Glomerular visceral epithelial cell (primary cell): ENCODE data around the gene FDPS.
A peak's percentile ranks its signal among the peaks of the same experiment; 100 is the strongest.

Experiments used
- DNase-seq: peaks from one replicate; pipeline ENCODE4 v3.0.0-alpha.2; 2016; ENCODE audit errors: extremely low spot score

The FDPS gene

DNA sequence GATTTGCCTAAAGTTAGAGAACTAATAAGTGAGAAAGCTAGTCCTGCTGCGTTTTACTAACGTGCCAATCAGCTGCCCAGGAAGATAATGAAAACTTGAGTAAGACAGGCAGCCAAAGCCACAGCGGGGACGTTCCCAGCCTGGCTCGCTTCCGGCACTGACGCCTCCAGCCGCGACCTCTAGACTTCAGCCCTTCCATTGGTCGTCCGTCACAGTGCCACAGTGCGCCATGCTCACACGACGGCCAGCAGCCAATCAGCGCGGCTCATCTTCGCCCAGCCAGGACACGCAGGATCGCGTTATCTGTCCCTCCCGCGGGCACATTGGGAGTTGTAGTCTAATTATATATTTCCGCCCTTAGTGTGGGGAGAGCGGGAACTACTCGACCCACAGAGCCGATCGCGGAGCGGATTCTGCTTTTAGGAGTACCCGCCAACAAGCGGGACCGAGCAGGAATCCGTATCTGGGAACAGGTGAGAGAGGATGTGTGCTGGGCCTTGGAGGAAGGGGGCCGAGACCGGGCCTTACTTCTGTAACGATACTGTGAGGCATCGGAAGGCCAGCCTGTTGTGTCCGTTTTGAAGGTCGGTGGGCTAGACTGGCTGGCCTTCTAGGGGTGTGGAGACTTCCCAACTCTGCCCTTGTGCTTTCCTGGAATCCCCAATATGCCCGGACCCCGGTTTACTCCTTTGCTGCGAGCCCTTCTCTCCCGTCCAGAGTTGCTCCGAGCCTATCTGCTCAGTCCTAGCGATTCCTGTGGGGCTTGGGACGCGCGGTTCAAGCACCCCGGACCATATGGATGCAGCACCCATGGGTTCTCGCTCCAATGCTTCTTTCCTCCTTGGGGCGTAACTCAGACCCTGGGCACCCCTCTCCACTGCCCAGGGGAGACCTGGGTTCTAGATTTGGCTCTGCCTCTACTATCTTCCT lies at the start of gene FDPS:
Gene FDPS, plus strand, starts transcription at position 374 of the 930 bp plus-strand sequence. CDS start 924 bp downstream, outside the sequence.
- peak; percentile 99 for DNase-seq

DNA sequence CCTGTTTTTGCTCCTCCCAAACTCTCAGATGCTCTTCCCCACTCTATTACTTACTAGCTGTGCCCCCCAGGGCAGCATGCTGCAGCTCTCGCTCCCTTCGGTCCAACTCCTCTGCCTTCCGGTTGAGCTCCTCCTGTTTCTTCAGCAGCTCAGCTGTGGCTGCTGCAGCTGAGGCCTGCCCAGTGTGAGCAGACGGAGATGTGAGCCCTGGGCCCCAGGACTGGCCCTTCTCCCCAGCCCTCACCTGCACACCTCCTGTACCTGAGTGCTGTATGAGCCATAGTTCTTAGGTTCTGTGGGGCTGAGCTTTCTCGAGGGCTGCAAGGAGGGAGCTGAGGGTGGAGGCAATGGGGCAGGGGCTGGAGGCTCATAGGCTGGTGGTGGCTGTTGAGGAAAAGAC lies 48.4 kb upstream of the FDPS start:
- no peak for DNase-seq

- DNase-seq, result no peak
Measured at GRCh38 chr1:155261493-155261851, 47.2 kb upstream of the FDPS start.

DNA sequence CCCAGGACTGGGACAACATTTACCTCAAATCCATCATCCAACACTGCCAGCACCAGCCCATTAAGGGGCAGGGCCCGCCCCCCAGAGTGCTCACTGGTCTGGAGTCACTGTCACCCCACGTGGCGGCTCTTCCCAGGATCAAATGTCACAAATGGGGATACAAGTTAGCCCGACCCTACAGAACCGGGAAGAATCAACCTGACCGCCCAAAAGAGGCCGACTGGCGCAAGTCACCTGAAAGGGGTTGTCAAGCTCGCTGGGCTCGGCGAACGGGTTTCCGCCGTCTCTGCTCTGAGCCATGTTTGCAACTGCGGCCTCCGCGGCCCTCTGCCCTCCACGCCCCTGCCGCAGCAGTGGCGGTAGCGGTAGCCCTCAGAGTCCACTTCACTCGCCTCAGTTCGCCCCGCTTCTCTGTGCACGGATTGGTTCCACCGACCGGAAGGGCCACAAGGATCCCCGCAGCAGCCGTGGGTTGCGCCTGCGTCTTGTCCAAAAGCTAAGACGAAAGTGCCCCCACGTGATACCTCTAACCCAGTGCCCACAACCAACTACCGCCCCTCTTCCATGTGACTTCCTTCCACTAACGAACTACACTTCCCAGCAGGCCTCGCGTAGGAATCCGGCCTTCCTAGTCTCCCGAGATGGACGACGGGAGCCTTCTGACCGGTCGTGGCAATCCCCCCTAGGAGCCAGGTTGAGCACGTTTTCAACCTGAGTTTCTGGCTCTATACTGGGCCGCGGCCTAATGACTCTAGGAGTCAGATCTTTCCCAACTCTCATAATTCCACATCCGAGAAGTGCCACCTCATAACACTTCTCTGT lies 46.6 kb upstream of the FDPS start, which contains the start of gene SCAMP3:
Gene SCAMP3, minus strand, starts transcription at position 509 of the 822 bp plus-strand sequence. Its CDS starts 209 bp downstream, at position 300.
- peak; percentile 98 for DNase-seq

DNA sequence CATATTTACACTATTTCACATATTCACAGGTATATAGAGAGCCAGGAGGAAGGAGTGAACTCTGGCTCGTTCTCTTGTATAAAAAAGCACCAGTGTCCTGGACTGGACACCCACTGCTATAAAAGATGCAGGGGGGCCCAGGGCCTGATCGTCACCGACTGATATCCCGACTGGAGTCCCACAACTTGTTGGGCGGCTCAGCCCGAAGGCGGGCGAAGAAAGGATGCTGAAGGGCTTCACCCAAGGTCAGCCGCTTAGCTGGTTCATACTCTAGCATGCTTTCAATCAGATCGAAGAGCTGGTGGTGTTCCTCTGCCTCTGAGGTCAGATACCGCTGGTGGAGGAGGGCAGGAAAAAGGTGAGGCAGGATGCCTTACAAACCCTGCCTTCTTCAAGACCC lies 45.6 kb upstream of the FDPS start:
- no peak for DNase-seq

DNA sequence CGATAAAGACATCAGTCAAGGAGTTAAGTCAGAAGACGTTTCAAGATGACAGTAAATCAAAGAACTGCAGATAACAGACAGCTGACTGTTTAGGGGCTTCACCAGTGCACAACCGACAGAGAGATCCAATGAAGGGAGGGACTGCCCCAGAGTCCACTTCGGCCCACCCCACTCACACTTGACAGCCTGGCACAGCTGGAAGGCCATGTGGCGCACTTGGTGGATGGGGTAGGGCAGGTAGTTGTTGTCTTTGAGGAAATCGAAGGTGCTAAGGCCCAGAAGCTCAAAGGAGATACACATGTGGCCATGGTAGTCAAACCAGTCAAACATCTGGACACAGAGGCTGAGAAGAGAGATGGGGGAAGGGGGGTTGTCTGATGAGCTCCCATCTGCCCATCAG lies 42.1 kb upstream of the FDPS start:
- DNase-seq, result no peak

- no peak for DNase-seq
Measured at GRCh38 chr1:155267373-155267772, 41.3 kb upstream of the FDPS start.

- DNase-seq, result no peak
Measured at GRCh38 chr1:155268630-155269029, 40.0 kb upstream of the FDPS start.

DNA sequence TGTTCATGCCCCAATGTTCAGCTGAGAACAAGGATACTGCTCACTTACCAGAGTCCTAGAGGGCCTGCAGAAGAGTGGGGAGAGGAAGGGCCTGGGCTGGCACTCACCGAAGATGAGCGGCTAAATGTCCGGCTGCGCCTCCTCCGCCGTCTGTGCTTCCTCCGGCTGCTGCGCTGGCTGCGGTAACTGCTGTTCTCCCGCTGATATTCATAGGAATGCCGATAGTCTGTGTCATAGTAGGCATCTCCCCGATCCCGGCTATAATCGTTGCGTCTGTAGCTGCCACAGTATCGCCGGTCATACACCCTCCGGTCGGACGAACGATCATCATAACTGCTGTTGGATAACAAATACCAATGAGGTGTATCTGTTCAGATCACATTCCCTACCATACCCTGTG lies 39.3 kb upstream of the FDPS start:
- no peak for DNase-seq

DNA sequence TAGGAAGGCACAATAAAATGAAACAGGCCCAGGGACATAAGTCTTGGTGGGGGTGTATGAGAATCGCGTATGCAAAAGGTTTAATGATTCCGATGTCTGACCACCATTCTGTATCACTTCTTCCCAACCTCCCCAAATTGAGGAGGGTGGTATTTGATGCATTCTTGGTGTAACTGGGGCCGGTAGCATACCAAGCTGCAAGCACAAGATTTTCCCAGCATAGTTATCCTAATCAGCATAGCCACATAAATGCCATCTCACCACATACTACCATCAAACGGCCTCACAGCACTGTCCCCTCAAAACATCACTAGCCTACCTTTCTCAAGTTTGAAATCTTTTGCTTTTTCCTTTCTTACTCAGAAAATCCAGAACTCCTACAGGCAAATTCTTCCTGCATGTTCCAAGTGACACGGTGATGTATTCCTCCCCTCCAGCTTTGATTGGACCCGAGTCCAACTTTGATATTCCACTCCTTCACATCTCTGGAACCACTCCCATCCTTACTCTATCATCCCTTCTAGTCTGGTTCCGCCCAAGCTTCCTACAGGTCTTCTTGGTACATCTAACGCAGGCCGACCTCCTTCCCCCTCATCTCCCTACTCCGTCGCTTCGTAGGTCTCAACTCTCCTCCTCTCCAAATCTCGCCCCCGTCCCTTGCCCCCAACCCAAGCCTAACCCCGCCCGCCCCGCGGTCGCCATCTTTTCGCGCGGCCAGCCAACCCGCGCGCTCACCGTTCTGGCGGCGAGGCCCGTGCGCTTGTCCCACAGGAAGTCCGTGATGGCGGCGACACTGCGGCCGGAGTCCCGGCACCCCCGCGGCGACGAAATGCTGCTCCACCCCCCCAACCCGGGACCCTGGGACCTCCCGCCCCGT lies 36.0 kb upstream of the FDPS start:
- peak; percentile 62 for DNase-seq

- DNase-seq, result peak; percentile 98
Measured at GRCh38 chr1:155273343-155274245, 35.1 kb upstream of the FDPS start, which contains the start of gene CLK2. TSS of gene CLK2 (minus strand) at chr1:155273504. CDS start at chr1:155270977, 2,527 bp downstream.

DNA sequence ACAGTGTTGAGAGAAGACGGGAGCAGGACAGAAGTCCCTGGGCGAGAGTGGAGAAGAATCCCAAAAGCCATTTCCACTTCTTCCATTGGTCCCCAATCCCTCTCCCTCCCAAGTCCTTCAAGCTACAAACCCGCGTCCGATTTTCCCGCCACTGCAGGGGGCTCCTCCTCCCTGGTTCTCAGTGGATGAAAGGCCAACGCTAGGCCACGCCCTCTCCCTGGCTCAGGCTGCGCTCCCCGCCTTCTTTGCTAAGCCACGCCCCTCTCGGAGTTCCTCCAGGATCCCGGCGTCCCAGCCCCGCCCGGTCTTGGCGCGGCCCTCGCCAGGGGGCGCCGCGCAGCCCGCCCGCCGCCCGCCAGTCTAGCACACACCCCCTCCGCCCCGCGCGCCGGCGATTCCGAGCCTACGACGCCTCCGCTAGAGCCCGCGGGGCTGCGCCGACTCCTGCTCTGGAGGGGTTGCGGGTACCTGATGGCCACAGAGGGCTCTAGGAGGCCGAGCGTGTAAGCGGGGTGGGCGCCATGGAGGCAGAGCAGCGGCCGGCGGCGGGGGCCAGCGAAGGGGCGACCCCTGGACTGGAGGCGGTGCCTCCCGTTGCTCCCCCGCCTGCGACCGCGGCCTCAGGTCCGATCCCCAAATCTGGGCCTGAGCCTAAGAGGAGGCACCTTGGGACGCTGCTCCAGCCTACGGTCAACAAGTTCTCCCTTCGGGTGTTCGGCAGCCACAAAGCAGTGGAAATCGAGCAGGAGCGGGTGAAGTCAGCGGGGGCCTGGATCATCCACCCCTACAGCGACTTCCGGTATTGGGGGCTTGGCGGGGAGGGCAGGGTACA lies 31.4 kb upstream of the FDPS start, which contains the start of gene HCN3:
Gene HCN3, plus strand, starts transcription at position 394 of the 832 bp plus-strand sequence. Its CDS starts 128 bp downstream, at position 522.
- DNase-seq, result peak; percentile 97

DNA sequence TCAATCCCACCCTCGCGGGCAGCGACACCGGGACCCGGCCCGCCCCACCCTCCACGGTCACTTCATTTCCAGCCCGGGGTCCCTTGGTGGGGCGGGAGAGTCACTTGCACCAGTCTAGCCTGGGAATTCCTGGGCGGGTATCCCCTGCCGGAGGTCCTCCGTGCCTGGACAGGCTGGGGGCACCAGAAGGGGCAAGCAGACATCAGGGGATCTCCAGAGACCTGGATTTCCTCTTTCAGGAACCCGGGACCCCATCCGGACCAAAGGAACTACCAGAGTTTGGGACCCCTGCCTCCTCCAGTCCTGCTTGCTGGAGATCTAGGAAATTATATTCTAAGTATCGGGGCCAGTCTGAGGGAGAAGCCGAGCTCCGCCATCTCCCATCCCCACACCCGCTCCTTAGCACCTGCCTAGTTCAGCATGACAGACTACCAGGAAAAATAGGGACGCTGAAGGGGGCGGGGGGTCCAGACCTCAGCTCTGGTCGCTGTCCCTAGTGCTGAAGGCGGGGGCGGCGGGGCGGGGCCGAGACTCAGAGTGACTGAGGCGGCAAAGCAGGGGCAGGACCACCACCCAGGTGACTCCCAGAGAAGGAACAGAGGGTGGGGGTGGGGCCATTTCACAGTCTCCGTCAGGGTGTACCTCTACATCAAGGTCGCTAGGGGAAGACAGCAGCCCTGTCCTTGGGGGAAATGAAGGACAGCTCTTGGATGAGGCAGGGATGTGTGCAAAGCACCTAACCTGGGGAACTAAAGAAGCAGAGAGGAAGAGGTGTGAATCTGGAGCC lies 30.6 kb upstream of the FDPS start:
- DNase-seq, result peak; percentile 66

GRCh38 chr1:155278689-155279160 lies 29.9 kb upstream of the FDPS start:
- no peak for DNase-seq

- no peak for DNase-seq
Measured at GRCh38 chr1:155279268-155279667, 29.4 kb upstream of the FDPS start.

- DNase-seq, result no peak
Measured at GRCh38 chr1:155282488-155283091, 26.1 kb upstream of the FDPS start.

DNA sequence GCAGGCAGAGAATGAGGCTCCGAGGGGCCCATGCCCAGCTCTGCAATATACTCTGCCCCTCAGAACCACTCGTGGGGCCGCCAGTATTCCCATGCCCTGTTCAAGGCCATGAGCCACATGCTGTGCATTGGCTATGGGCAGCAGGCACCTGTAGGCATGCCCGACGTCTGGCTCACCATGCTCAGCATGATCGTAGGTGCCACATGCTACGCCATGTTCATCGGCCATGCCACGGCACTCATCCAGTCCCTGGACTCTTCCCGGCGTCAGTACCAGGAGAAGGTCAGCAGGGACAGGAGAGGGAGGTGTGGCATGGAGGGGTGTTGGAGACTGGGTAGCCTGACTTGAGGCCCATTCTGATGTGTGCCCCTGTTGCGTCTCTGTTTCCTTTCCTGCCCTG lies 24.2 kb upstream of the FDPS start:
- DNase-seq, result no peak

DNA sequence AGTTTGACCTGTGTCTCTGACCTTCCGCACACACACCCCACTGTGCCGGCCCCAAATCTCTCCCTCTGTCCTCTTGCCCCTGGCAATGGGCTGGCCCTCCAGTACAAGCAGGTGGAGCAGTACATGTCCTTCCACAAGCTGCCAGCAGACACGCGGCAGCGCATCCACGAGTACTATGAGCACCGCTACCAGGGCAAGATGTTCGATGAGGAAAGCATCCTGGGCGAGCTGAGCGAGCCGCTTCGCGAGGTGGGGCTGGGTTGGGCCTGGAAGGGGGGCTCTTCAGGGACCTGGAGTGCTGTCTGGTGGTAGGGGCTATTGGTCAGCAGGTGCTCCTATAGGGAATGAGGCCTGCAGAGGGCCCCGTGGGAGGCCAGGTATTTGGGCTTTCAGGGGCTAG lies 23.6 kb upstream of the FDPS start:
- no peak for DNase-seq
